Measurements from ENCODE around the gene CNR1. TPM values are rescaled to one million over a fixed set of nuclear protein-coding genes. Genes with fewer than 3 reads are reported as not detected.

Gene CNR1
- total RNA-seq, 1 experiment from 2014 or later = 0.13 TPM

GRCh38 chr6:88179692-88180091 is 13.5 kb upstream of the CNR1 start:
- H3K4me3 ChIP-seq (ENCODE audit: low read depth in 2 of 2, low read length in 2 of 2) = no peak overlapping the region
- ChIA-PET CTCF (interaction anchor here (0.6 kb wide), 1 partner anchor 690 kb away, joined by 3 read pairs; no protein-coding TSS in a partner anchor), POLR2A (no interaction called here)
- H3K27me3 ChIP-seq (ENCODE audit: control insufficient read depth, insufficient read depth, low read length) = no peaks in the 10 kb centered on the region
- DNase-seq (ENCODE audit: low read depth, low spot score) = no peak
- H3K36me3 ChIP-seq (ENCODE audit: control insufficient read depth, insufficient read depth, low read length) = no peaks in the 10 kb centered on the region
- no peaks in the 10 kb centered on the region for H3K9me3 ChIP-seq (ENCODE audit: control insufficient read depth, insufficient read depth, low read depth, low read length)
- ATAC-seq = no peak
- no peak for TF ChIP-seq SIN3A (IDR thresholded peaks at IDR 0.05; ENCODE audit: borderline replicate concordance, insufficient read depth, low read depth, low read length)
- no peak for TF ChIP-seq TCF7L2 (IDR thresholded peaks at IDR 0.05; ENCODE audit: low read depth, low read length)
- TF ChIP-seq REST (IDR thresholded peaks at IDR 0.05; ENCODE audit: insufficient read depth in 1 of 2, low read depth in 2 of 2, low read length in 1 of 2) = no peak
- TF ChIP-seq, protein P1, sequence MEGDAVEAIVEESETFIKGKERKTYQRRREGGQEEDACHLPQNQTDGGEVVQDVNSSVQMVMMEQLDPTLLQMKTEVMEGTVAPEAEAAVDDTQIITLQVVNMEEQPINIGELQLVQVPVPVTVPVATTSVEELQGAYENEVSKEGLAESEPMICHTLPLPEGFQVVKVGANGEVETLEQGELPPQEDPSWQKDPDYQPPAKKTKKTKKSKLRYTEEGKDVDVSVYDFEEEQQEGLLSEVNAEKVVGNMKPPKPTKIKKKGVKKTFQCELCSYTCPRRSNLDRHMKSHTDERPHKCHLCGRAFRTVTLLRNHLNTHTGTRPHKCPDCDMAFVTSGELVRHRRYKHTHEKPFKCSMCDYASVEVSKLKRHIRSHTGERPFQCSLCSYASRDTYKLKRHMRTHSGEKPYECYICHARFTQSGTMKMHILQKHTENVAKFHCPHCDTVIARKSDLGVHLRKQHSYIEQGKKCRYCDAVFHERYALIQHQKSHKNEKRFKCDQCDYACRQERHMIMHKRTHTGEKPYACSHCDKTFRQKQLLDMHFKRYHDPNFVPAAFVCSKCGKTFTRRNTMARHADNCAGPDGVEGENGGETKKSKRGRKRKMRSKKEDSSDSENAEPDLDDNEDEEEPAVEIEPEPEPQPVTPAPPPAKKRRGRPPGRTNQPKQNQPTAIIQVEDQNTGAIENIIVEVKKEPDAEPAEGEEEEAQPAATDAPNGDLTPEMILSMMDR (IDR thresholded peaks at IDR 0.05) = no peak
- no TSS peak for BruUV-seq (replicated peaks)
- in situ Hi-C loops (cut with HindIII; ENCODE audit: low pct_unique_long_range_greater_than_20kb, low sequenced_read_pairs) (no loop called here), intact Hi-C loops (cut with micrococcal nuclease; ENCODE audit: unreplicated experiment) (no loop called here)
- no peaks in the 10 kb centered on the region for H3K4me1 ChIP-seq (ENCODE audit: control insufficient read depth, insufficient read depth, low read length)
- H3K27ac ChIP-seq (ENCODE audit: low read length) = no peak overlapping the region

- Histone ChIP-seq H3K9me3 (ENCODE audit: control insufficient read depth, insufficient read depth, low read depth, low read length) (no peaks in the 10 kb centered on the region), H3K4me3 (ENCODE audit: low read depth in 2 of 2, low read length in 2 of 2) (no peak overlapping the region), H3K27ac (ENCODE audit: low read length) (no peak overlapping the region), H3K36me3 (ENCODE audit: control insufficient read depth, insufficient read depth, low read length) (no peaks in the 10 kb centered on the region), H3K27me3 (ENCODE audit: control insufficient read depth, insufficient read depth, low read length) (no peaks in the 10 kb centered on the region), H3K4me1 (ENCODE audit: control insufficient read depth, insufficient read depth, low read length) (no peaks in the 10 kb centered on the region)
- BruUV-seq (replicated peaks) = no TSS peak
- no peak for ATAC-seq
- DNase-seq (ENCODE audit: low read depth, low spot score) = no peak
- no peak for TF ChIP-seq TCF7L2 (IDR thresholded peaks at IDR 0.05; ENCODE audit: low read depth, low read length)
- no peak for TF ChIP-seq POLR2AphosphoS5 (IDR thresholded peaks at IDR 0.05; ENCODE audit: low read depth, low read length)
- TF ChIP-seq, protein P1 (IDR thresholded peaks at IDR 0.05) = no peak
- TF ChIP-seq SIN3A (IDR thresholded peaks at IDR 0.05; ENCODE audit: borderline replicate concordance, insufficient read depth, low read depth, low read length) = no peak
- no peak for TF ChIP-seq REST (IDR thresholded peaks at IDR 0.05; ENCODE audit: insufficient read depth in 1 of 2, low read depth in 2 of 2, low read length in 1 of 2)
- CTCF ChIA-PET = no interaction called here
- intact Hi-C loops (cut with micrococcal nuclease; ENCODE audit: unreplicated experiment) (no loop called here), in situ Hi-C loops (cut with HindIII; ENCODE audit: low pct_unique_long_range_greater_than_20kb, low sequenced_read_pairs) (no loop called here)
- POLR2A ChIA-PET = no interaction called here
These were observed 11.9 kb upstream of the CNR1 start for GRCh38 chr6:88177961-88178464.
